ENCODE data around the gene ADCY5. TPM values are rescaled to one million over a fixed set of nuclear protein-coding genes. Genes with fewer than 3 reads are reported as not detected.

Gene ADCY5
- total and polyA plus RNA-seq, 4 donors: 0.74 to 6.6 (median 2.9) TPM

DNA sequence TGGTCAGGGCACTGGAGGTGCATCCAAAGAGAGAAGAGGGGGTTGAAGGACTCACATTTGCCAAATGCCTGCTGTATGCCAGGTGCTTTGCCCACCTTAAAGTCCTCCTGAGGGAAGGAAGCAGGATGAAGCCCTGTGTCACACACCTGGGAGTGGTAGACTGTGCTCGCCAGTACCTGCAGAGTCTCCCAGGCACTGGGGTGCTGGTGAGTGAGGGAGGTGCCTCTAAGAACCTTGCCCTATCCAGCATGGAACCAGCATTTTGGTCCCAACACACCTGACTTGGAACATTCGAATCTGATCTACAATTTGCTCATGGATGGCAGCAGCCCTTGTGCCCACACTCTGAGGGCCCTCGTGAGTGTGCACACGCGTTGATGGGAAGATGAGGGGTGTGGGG is 170.4 kb downstream of the ADCY5 start:
- Histone ChIP-seq H3K4me1 (ENCODE audit: control insufficient read depth in 4 of 4, insufficient read depth in 4 of 4, low read length in 3 of 4) (no peaks in the 10 kb centered on the region), H3K27me3 (ENCODE audit: control insufficient read depth in 4 of 4, insufficient read depth in 4 of 4, low read length in 3 of 4) (no peaks in the 10 kb centered on the region), H3K9ac (ENCODE audit: low read depth in 1 of 2, low read length in 2 of 2) (no peak overlapping the region), H3K36me3 (ENCODE audit: control insufficient read depth in 4 of 4, insufficient read depth in 3 of 4, low read depth in 1 of 4, low read length in 3 of 4) (no peaks in the 10 kb centered on the region), H3K27ac (ENCODE audit: low read depth in 1 of 2, low read length in 2 of 2) (no peak overlapping the region), H3K4me3 (ENCODE audit: low read depth in 1 of 3, low read length in 3 of 3) (no peak overlapping the region), H3K9me3 (ENCODE audit: control insufficient read depth in 4 of 4, low read length in 3 of 4) (no peaks in the 10 kb centered on the region)
- WGBS: 91% methylated on average over 5 of the region's 5 CpGs
- no peak for TF ChIP-seq FOXA1 (IDR thresholded peaks at IDR 0.05)
- DNase-seq (ENCODE audit: low spot score): no peak

DNA sequence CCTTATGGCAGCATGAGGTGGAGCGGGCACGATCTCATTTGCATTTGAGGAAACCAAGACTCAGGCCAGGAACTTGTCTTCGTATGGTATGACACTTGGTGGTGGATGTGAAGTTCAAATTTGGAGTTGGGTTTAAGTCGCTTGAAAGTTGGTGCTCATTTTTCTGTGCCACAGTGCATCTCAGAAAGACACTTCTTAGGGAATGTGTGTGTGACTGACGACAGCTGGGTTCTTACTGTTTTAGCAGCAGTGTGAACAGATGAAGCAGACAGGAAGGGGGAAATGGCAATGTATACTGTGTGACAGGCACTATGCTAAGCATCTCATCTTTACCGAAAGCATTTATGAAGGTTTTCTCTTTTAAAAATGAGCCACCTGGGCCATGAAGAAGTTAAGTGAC is 171.8 kb downstream of the ADCY5 start:
- Histone ChIP-seq H3K27ac (ENCODE audit: low read depth in 1 of 2, low read length in 2 of 2) (no peak overlapping the region), H3K27me3 (ENCODE audit: control insufficient read depth in 4 of 4, insufficient read depth in 4 of 4, low read length in 3 of 4) (no peaks in the 10 kb centered on the region), H3K9me3 (ENCODE audit: control insufficient read depth in 4 of 4, low read length in 3 of 4) (no peaks in the 10 kb centered on the region), H3K36me3 (ENCODE audit: control insufficient read depth in 4 of 4, insufficient read depth in 3 of 4, low read depth in 1 of 4, low read length in 3 of 4) (peaks cover 0 to 3% (median 0%) of the 10 kb centered on the region in 4 donors), H3K4me1 (ENCODE audit: control insufficient read depth in 4 of 4, insufficient read depth in 4 of 4, low read length in 3 of 4) (no peaks in the 10 kb centered on the region), H3K9ac (ENCODE audit: low read depth in 1 of 2, low read length in 2 of 2) (no peak overlapping the region), H3K4me3 (ENCODE audit: low read depth in 1 of 3, low read length in 3 of 3) (no peak overlapping the region)
- WGBS: 95% methylated on average over 6 of the region's 6 CpGs
- TF ChIP-seq, protein P1, sequence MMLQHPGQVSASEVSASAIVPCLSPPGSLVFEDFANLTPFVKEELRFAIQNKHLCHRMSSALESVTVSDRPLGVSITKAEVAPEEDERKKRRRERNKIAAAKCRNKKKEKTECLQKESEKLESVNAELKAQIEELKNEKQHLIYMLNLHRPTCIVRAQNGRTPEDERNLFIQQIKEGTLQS (IDR thresholded peaks at IDR 0.05): no peak
- TF ChIP-seq, protein P2, sequence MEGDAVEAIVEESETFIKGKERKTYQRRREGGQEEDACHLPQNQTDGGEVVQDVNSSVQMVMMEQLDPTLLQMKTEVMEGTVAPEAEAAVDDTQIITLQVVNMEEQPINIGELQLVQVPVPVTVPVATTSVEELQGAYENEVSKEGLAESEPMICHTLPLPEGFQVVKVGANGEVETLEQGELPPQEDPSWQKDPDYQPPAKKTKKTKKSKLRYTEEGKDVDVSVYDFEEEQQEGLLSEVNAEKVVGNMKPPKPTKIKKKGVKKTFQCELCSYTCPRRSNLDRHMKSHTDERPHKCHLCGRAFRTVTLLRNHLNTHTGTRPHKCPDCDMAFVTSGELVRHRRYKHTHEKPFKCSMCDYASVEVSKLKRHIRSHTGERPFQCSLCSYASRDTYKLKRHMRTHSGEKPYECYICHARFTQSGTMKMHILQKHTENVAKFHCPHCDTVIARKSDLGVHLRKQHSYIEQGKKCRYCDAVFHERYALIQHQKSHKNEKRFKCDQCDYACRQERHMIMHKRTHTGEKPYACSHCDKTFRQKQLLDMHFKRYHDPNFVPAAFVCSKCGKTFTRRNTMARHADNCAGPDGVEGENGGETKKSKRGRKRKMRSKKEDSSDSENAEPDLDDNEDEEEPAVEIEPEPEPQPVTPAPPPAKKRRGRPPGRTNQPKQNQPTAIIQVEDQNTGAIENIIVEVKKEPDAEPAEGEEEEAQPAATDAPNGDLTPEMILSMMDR (IDR thresholded peaks at IDR 0.05; ENCODE audit: low read depth, low read length, missing input control): no peak
- TF ChIP-seq HNF4G (IDR thresholded peaks at IDR 0.05) (no peak), JUND (IDR thresholded peaks at IDR 0.05) (no peak), NR2F2 (IDR thresholded peaks at IDR 0.05) (no peak), TAF1 (conservative IDR thresholded peaks at IDR 0.05) (no peak), YY1 (IDR thresholded peaks at IDR 0.05) (no peak)
- TF ChIP-seq, protein P3, sequence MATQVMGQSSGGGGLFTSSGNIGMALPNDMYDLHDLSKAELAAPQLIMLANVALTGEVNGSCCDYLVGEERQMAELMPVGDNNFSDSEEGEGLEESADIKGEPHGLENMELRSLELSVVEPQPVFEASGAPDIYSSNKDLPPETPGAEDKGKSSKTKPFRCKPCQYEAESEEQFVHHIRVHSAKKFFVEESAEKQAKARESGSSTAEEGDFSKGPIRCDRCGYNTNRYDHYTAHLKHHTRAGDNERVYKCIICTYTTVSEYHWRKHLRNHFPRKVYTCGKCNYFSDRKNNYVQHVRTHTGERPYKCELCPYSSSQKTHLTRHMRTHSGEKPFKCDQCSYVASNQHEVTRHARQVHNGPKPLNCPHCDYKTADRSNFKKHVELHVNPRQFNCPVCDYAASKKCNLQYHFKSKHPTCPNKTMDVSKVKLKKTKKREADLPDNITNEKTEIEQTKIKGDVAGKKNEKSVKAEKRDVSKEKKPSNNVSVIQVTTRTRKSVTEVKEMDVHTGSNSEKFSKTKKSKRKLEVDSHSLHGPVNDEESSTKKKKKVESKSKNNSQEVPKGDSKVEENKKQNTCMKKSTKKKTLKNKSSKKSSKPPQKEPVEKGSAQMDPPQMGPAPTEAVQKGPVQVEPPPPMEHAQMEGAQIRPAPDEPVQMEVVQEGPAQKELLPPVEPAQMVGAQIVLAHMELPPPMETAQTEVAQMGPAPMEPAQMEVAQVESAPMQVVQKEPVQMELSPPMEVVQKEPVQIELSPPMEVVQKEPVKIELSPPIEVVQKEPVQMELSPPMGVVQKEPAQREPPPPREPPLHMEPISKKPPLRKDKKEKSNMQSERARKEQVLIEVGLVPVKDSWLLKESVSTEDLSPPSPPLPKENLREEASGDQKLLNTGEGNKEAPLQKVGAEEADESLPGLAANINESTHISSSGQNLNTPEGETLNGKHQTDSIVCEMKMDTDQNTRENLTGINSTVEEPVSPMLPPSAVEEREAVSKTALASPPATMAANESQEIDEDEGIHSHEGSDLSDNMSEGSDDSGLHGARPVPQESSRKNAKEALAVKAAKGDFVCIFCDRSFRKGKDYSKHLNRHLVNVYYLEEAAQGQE (IDR thresholded peaks at IDR 0.05): no peak
- no peak for DNase-seq (ENCODE audit: low spot score)

DNA sequence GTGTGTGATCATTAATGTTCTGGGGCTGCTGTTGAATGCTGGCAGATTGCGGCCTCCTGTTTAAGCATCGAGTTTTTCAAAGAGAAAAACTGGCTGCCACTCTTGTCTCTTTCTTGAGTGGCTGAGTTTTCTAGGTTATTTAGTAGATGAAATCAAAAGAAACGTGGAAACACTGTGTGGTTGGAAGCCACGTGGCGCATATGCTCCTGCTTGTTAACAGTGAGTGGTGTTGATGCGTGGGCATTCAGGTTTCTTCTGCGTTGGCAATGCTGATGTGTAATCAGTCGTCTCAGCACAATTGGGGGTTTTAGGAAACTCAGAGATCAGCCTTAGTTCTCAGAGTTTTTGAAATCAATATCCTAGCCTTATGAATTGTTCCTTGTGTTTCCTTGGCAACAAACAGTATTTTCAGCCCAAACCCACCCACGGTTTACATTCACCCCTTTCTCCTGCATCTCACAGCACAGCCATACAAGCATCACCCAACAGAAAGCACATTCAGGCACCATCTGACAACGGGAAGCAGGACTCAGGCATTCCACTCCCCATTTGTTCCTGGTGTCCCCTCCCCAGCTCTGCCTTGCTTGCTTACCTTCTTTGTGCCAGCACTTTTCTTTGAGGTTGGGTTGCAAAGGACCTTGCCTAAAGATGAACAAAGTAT is 172.4 kb downstream of the ADCY5 start:
- Histone ChIP-seq H3K9me3 (ENCODE audit: control insufficient read depth in 4 of 4, low read length in 3 of 4) (no peaks in the 10 kb centered on the region), H3K27me3 (ENCODE audit: control insufficient read depth in 4 of 4, insufficient read depth in 4 of 4, low read length in 3 of 4) (no peaks in the 10 kb centered on the region), H3K9ac (ENCODE audit: low read depth in 1 of 2, low read length in 2 of 2) (no peak overlapping the region), H3K27ac (ENCODE audit: low read depth in 1 of 2, low read length in 2 of 2) (no peak overlapping the region), H3K36me3 (ENCODE audit: control insufficient read depth in 4 of 4, insufficient read depth in 3 of 4, low read depth in 1 of 4, low read length in 3 of 4) (peaks cover 0 to 4% (median 2%) of the 10 kb centered on the region in 4 donors), H3K4me3 (ENCODE audit: low read depth in 1 of 3, low read length in 3 of 3) (no peak overlapping the region), H3K4me1 (ENCODE audit: control insufficient read depth in 4 of 4, insufficient read depth in 4 of 4, low read length in 3 of 4) (no peaks in the 10 kb centered on the region)
- DNase-seq (ENCODE audit: low spot score): no peak
- WGBS: 89% methylated on average over 10 of the region's 10 CpGs
- TF ChIP-seq, protein P2 (IDR thresholded peaks at IDR 0.05; ENCODE audit: low read depth, low read length, missing input control): no peak
- TF ChIP-seq NR2F2 (IDR thresholded peaks at IDR 0.05): no peak
- TF ChIP-seq, protein P4, sequence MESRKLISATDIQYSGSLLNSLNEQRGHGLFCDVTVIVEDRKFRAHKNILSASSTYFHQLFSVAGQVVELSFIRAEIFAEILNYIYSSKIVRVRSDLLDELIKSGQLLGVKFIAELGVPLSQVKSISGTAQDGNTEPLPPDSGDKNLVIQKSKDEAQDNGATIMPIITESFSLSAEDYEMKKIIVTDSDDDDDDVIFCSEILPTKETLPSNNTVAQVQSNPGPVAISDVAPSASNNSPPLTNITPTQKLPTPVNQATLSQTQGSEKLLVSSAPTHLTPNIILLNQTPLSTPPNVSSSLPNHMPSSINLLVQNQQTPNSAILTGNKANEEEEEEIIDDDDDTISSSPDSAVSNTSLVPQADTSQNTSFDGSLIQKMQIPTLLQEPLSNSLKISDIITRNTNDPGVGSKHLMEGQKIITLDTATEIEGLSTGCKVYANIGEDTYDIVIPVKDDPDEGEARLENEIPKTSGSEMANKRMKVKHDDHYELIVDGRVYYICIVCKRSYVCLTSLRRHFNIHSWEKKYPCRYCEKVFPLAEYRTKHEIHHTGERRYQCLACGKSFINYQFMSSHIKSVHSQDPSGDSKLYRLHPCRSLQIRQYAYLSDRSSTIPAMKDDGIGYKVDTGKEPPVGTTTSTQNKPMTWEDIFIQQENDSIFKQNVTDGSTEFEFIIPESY (IDR thresholded peaks at IDR 0.05): no peak
- TF ChIP-seq FOXA1 (IDR thresholded peaks at IDR 0.05): no peak
- TF ChIP-seq SP1 (IDR thresholded peaks at IDR 0.05): no peak
- TF ChIP-seq GABPA (IDR thresholded peaks at IDR 0.05 in 1 of 2, conservative IDR thresholded peaks at IDR 0.05 in 1 of 2): no peak
- no peak for TF ChIP-seq YY1 (IDR thresholded peaks at IDR 0.05)
- TF ChIP-seq, protein P3 (IDR thresholded peaks at IDR 0.05): no peak

Data from liver (tissue), 9 donors.